PC-9 (cell line): ENCODE results near the gene KRT222.

ENCODE experiments used
- EZH2 ChIP-seq: fragments of 200-600 bp; sonication (generic); IDR thresholded peaks from 2 replicates; pipeline ENCODE4 v1.8.0; 2017; ENCODE audit warnings: antibody characterized with exemption, low read depth
- TF ChIP-seq, protein P1 (sequence below): fragments of 200-600 bp; sonication (generic); conservative IDR thresholded peaks from 2 replicates; pipeline ENCODE4 v1.6.1; 2017; ENCODE audit warnings: mixed run types, antibody characterized with exemption, mild to moderate bottlenecking, moderate library complexity

DNA sequence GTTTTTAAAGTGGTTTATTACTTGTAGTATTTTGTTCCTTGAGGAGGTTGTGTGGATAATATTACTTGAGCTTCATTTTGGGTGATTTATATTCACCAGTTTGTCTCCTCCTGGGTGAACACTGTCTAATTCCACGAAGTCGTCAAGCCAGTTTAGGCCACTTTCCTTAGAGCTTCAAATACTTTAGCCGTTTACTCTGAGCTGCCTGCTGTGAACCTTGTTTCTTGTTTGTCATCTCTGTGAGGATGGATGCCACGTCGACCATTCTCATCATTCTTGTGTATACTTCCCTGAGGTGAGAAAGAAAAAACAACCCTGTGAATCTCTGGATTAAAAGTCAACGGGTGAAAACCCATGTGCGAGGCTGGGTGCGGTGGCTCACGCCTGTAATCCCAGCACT is 29.6 kb upstream of the KRT222 start:
- TF ChIP-seq EZH2 = no peak
- TF ChIP-seq, protein P1, sequence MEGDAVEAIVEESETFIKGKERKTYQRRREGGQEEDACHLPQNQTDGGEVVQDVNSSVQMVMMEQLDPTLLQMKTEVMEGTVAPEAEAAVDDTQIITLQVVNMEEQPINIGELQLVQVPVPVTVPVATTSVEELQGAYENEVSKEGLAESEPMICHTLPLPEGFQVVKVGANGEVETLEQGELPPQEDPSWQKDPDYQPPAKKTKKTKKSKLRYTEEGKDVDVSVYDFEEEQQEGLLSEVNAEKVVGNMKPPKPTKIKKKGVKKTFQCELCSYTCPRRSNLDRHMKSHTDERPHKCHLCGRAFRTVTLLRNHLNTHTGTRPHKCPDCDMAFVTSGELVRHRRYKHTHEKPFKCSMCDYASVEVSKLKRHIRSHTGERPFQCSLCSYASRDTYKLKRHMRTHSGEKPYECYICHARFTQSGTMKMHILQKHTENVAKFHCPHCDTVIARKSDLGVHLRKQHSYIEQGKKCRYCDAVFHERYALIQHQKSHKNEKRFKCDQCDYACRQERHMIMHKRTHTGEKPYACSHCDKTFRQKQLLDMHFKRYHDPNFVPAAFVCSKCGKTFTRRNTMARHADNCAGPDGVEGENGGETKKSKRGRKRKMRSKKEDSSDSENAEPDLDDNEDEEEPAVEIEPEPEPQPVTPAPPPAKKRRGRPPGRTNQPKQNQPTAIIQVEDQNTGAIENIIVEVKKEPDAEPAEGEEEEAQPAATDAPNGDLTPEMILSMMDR = no peak
